Measurements from ENCODE around the gene DOCK7.

The DOCK7 gene

DNA sequence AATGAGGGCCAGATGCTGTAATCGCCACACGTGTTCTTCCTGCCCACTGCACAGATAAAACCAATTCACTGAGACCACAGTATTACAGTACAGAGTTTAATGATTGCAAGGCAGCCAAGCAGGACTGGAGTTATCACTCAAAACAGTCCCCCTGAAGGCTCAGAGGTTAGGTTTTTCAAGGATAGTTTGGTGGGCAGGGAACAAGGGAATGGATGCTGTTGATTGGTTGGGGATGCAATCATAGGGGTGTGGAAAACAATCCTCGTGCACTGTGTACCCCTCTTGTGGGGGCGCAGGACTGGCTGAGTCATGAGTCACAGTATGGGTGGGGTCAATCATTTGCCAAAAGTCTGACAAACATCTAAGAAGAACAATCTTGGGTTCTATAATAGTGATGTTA, 263.8 kb downstream of the DOCK7 start:
- no peak for TF ChIP-seq SIN3A (IDR thresholded peaks at IDR 0.05; ENCODE audit: borderline replicate concordance, insufficient read depth, low read length)

DNA sequence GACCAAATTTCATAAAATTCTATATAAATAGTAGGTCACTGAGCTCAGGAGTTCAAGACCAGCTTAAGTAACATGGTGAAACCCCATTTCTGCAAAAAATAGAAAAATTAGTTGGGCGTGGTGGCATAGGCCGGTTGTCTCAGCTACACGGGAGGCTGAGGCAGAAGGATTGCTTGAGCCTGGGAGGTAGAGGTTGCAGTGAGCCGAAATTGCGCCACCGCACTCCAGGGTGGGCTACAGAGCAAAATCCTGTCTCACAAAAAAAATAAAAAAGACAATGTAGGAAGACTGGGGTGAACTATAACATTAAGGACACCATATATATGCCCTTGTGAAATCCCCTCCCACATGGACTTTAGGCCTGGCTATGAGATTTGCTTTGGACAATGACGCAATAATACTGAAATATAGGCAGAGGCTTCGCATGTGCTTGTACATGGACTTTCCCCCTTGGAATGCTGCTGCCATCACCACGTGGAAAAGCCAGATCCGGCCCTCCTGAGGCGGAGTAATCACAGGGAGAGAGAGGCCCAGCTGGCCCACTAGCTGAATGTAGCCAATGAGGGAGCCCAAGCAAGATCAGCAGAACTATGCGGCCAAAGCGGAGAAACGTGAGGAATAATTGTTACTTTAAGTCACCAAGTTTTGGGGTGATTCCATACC, 264.5 kb downstream of the DOCK7 start:
- TF ChIP-seq FOXP2 (optimal IDR thresholded peaks at IDR 0.05; ENCODE audit: borderline replicate concordance, extremely low read depth, extremely low read length, insufficient read depth) (no peak), REST (IDR thresholded peaks at IDR 0.05; ENCODE audit: insufficient read depth in 1 of 2, low read depth in 2 of 2, low read length in 2 of 2) (no peak), POLR2AphosphoS5 (IDR thresholded peaks at IDR 0.05; ENCODE audit: low read depth, low read length) (no peak), TAF1 (IDR thresholded peaks at IDR 0.05; ENCODE audit: borderline replicate concordance, insufficient read depth, low read length) (no peak), SIN3A (IDR thresholded peaks at IDR 0.05; ENCODE audit: borderline replicate concordance, insufficient read depth, low read length) (no peak)

- no peak for TF ChIP-seq TAF1 (IDR thresholded peaks at IDR 0.05; ENCODE audit: borderline replicate concordance, insufficient read depth, low read length)
- TF ChIP-seq SIN3A (IDR thresholded peaks at IDR 0.05; ENCODE audit: borderline replicate concordance, insufficient read depth, low read length) = no peak
- TF ChIP-seq POLR2AphosphoS5 (IDR thresholded peaks at IDR 0.05; ENCODE audit: low read depth, low read length) = no peak
These were observed 268.0 kb downstream of the DOCK7 start for GRCh38 chr1:62420214-62420613.

- TF ChIP-seq TAF1 (IDR thresholded peaks at IDR 0.05; ENCODE audit: borderline replicate concordance, insufficient read depth, low read length) (no peak), FOXP2 (optimal IDR thresholded peaks at IDR 0.05; ENCODE audit: borderline replicate concordance, extremely low read depth, extremely low read length, insufficient read depth) (no peak), POLR2AphosphoS5 (IDR thresholded peaks at IDR 0.05; ENCODE audit: low read depth, low read length) (no peak), REST (IDR thresholded peaks at IDR 0.05; ENCODE audit: insufficient read depth in 1 of 2, low read depth in 2 of 2, low read length in 2 of 2) (no peak)
These were observed 270.7 kb downstream of the DOCK7 start for GRCh38 chr1:62417351-62417999.

GRCh38 chr1:62415687-62416086, 272.5 kb downstream of the DOCK7 start:
- TF ChIP-seq SIN3A (IDR thresholded peaks at IDR 0.05; ENCODE audit: borderline replicate concordance, insufficient read depth, low read length) (no peak), REST (IDR thresholded peaks at IDR 0.05; ENCODE audit: insufficient read depth in 1 of 2, low read depth in 2 of 2, low read length in 2 of 2) (no peak)

- no peak for TF ChIP-seq POLR2AphosphoS5 (IDR thresholded peaks at IDR 0.05; ENCODE audit: low read depth, low read length)
- TF ChIP-seq REST (IDR thresholded peaks at IDR 0.05; ENCODE audit: insufficient read depth in 1 of 2, low read depth in 2 of 2, low read length in 2 of 2) = no peak
- TF ChIP-seq FOXP2 (optimal IDR thresholded peaks at IDR 0.05; ENCODE audit: borderline replicate concordance, extremely low read depth, extremely low read length, insufficient read depth) = no peak
- TF ChIP-seq TAF1 (IDR thresholded peaks at IDR 0.05; ENCODE audit: borderline replicate concordance, insufficient read depth, low read length) = no peak
- no peak for TF ChIP-seq SIN3A (IDR thresholded peaks at IDR 0.05; ENCODE audit: borderline replicate concordance, insufficient read depth, low read length)
These were observed 280.7 kb downstream of the DOCK7 start for GRCh38 chr1:62407398-62408009.

Measured in PFSK-1 (cell line).